IMR-90 (cell line): ENCODE measurements around the gene RMND5A.

Source experiments
- CHD1 ChIP-seq: IDR thresholded peaks from 2 replicates; pipeline ENCODE4 v1.6.1; 2012; ENCODE audit warnings: low read depth, low read length, improper control_type of control experiment
- CTCF ChIP-seq: conservative IDR thresholded peaks from 2 replicates; pipeline ENCODE4 v1.5.1; 2012; ENCODE audit warnings: mild to moderate bottlenecking, low read depth, low read length, improper control_type of control experiment
- ELK1 ChIP-seq: fragments of 150-350 bp; IDR thresholded peaks from 2 replicates; pipeline ENCODE4 v1.6.1; 2016; ENCODE audit warnings: low read depth, mild to moderate bottlenecking, low read length, moderate library complexity, borderline replicate concordance
- POLR2A ChIP-seq: IDR thresholded peaks from 2 replicates; pipeline ENCODE4 v1.6.1; 2012; ENCODE audit warnings: mild to moderate bottlenecking, low read depth, low read length

GRCh38 chr2:86782748-86783147 lies 62.7 kb downstream of the RMND5A start:
- no peak for TF ChIP-seq CTCF
- TF ChIP-seq ELK1, result no peak
- TF ChIP-seq POLR2A, result no peak
- TF ChIP-seq CHD1, result no peak
